Measurements from ENCODE around the gene PPM1E.
"Not testable (repeated sequence)": the region's sequence is repeated elsewhere in the genome, so short reads cannot be mapped to it uniquely, and the experiment has no call there.

Gene PPM1E

GRCh38 chr17:58850106-58850505, 94.5 kb downstream of the PPM1E start:
- DNase-seq: not testable (repeated sequence)

- DNase-seq: no peak
Measured at GRCh38 chr17:58865301-58865700, 109.6 kb downstream of the PPM1E start.

GRCh38 chr17:58870747-58871146, 115.1 kb downstream of the PPM1E start:
- DNase-seq: no peak

GRCh38 chr17:58873926-58874325, 118.3 kb downstream of the PPM1E start:
- DNase-seq: no peak

- no peak for DNase-seq
Measured at GRCh38 chr17:58875261-58875660, 119.6 kb downstream of the PPM1E start.

GRCh38 chr17:58884161-58884560, 128.5 kb downstream of the PPM1E start:
- no peak for DNase-seq

GRCh38 chr17:58886514-58886913, 130.9 kb downstream of the PPM1E start:
- no peak for DNase-seq

- no peak for DNase-seq
Measured at GRCh38 chr17:58889928-58890327, 134.3 kb downstream of the PPM1E start.

GRCh38 chr17:58899191-58899590, 143.5 kb downstream of the PPM1E start:
- DNase-seq: no peak

- no peak for DNase-seq
Measured at GRCh38 chr17:58902322-58902721, 146.7 kb downstream of the PPM1E start.

- no peak for DNase-seq
Measured at GRCh38 chr17:58911741-58912343, 156.2 kb downstream of the PPM1E start.

- DNase-seq: no peak
Measured at GRCh38 chr17:58913552-58913951, 157.9 kb downstream of the PPM1E start.

GRCh38 chr17:58913971-58914769, 158.5 kb downstream of the PPM1E start:
- no peak for DNase-seq

GRCh38 chr17:58917228-58917627, 161.6 kb downstream of the PPM1E start:
- no peak for DNase-seq

GRCh38 chr17:58918072-58918471, 162.4 kb downstream of the PPM1E start:
- DNase-seq: no peak

- no peak for DNase-seq
Measured at GRCh38 chr17:58918884-58919283, 163.2 kb downstream of the PPM1E start.

GRCh38 chr17:58920773-58921172, 165.1 kb downstream of the PPM1E start:
- no peak for DNase-seq

GRCh38 chr17:58932956-58933355, 177.3 kb downstream of the PPM1E start:
- no peak for DNase-seq

GRCh38 chr17:58936295-58936694, 180.6 kb downstream of the PPM1E start:
- no peak for DNase-seq

GRCh38 chr17:58944166-58944565, 188.5 kb downstream of the PPM1E start:
- peak; percentile 28 for DNase-seq

- DNase-seq: no peak
Measured at GRCh38 chr17:58947411-58947810, 191.8 kb downstream of the PPM1E start.

GRCh38 chr17:58947824-58948223, 192.2 kb downstream of the PPM1E start:
- DNase-seq: peak; percentile 83

GRCh38 chr17:58954358-58954757, 198.7 kb downstream of the PPM1E start:
- DNase-seq: peak; percentile 47

GRCh38 chr17:58956997-58957724, 201.5 kb downstream of the PPM1E start:
- peak; percentile 29 for DNase-seq
